ENCODE measurements around the gene METTL17. TPM values are rescaled to one million over a fixed set of nuclear protein-coding genes. Genes with fewer than 3 reads are reported as not detected.

Gene METTL17
- total RNA-seq, 1 experiment from 2014 or later: 62.4 TPM

DNA sequence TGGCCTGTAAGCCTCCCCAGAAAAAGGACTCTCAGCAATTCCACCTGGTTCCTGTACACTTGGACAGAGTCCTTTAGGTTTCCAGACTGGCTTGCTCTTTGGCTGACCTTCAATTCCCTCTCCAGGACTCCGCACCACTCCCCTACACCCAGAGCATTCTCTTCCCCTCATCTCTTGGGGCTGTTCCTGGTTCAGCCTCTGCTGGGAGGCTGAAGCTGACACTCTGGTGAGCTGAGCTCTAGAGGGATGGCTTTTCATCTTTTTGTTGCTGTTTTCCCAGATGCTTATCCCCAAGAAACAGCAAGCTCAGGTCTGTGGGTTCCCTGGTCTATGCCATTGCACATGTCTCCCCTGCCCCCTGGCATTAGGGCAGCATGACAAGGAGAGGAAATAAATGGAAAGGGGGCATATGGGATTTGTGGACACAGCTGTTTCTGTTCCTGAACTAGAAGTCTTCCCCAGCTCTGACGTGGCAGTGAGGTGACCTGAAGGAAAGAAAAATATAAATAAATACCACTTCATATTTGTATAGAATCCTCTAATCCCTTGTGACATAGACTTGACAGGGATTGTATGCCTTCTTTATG is 53.7 kb downstream of the METTL17 start:
- ChIA-PET CTCF (interaction anchor here (0.7 to 7.2 kb wide), 10 partner anchors 23 to 304 kb away, joined by 3 to 391 read pairs (median 6); partner anchors contain the start of gene SLC39A2), POLR2A (interaction anchor here (0.8 to 2.7 kb wide), 2 partner anchors 61 to 362 kb away, joined by 3 to 15 read pairs; no protein-coding TSS in a partner anchor)
- intact Hi-C loops (cut with micrococcal nuclease): no loop called here
- TF ChIP-seq, protein P1, sequence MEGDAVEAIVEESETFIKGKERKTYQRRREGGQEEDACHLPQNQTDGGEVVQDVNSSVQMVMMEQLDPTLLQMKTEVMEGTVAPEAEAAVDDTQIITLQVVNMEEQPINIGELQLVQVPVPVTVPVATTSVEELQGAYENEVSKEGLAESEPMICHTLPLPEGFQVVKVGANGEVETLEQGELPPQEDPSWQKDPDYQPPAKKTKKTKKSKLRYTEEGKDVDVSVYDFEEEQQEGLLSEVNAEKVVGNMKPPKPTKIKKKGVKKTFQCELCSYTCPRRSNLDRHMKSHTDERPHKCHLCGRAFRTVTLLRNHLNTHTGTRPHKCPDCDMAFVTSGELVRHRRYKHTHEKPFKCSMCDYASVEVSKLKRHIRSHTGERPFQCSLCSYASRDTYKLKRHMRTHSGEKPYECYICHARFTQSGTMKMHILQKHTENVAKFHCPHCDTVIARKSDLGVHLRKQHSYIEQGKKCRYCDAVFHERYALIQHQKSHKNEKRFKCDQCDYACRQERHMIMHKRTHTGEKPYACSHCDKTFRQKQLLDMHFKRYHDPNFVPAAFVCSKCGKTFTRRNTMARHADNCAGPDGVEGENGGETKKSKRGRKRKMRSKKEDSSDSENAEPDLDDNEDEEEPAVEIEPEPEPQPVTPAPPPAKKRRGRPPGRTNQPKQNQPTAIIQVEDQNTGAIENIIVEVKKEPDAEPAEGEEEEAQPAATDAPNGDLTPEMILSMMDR (IDR thresholded peaks at IDR 0.05; ENCODE audit: unreplicated experiment): no peak
- Mint-ChIP-seq H3K27ac (ENCODE audit: low read depth, unreplicated experiment) (no peak overlapping the region), H3K9me3 (ENCODE audit: unreplicated experiment) (no peaks in the 10 kb centered on the region), H3K4me1 (ENCODE audit: insufficient read depth, unreplicated experiment) (peaks cover 37% of the 10 kb centered on the region), H3K27me3 (ENCODE audit: insufficient read depth, unreplicated experiment) (no peaks in the 10 kb centered on the region), H3K4me3 (ENCODE audit: unreplicated experiment) (no peak overlapping the region), H3K36me3 (ENCODE audit: insufficient read depth, unreplicated experiment) (peaks cover 6% of the 10 kb centered on the region)
- no TSS peak for BruUV-seq (replicated peaks)
- no peak for DNase-seq (ENCODE audit: unreplicated experiment)

DNA sequence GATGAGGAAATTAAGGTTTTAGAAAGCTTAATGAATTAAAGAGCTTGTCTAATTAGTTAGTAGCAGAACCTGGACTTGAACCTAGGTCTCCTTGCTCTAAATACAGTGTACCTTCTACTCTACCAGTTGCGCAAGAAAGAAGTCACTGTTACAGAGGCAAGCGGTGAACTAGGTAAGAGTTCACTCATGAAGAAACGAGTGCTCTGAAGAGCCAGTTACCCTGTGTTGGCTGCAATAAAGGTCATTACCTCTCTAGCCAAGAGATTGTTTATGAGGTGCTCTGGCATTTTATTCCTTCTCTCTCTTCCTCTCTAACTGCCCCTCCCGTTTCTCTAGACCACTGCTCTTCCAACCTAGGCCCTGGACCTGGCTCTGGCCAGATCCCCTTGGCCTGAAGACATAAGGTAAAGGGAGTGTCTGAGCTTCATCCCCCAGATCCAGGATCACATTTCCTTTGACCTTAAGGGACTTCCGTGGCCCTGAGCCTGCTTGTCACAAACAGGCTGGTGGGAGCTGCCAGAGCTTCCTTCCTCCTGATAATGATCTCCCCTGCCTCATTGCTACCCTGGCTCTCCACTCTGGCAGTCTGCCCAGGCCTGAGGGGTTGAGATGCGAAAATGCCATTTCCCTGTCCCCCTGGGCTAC is 54.3 kb downstream of the METTL17 start:
- intact Hi-C loops (cut with micrococcal nuclease): no loop called here
- no peak for DNase-seq (ENCODE audit: unreplicated experiment)
- TF ChIP-seq, protein P1 (IDR thresholded peaks at IDR 0.05; ENCODE audit: unreplicated experiment): no peak
- peaks cover 6% of the 10 kb centered on the region for H3K36me3 Mint-ChIP-seq (ENCODE audit: insufficient read depth, unreplicated experiment)
- no TSS peak for BruUV-seq (replicated peaks)
- H3K4me3 Mint-ChIP-seq (ENCODE audit: unreplicated experiment): no peak overlapping the region
- ChIA-PET POLR2A (no interaction called here), CTCF (interaction anchor here (0.6 to 7.2 kb wide), 9 partner anchors 23 to 348 kb away, joined by 3 to 391 read pairs (median 6); no protein-coding TSS in a partner anchor)
- no peaks in the 10 kb centered on the region for H3K27me3 Mint-ChIP-seq (ENCODE audit: insufficient read depth, unreplicated experiment)
- no peaks in the 10 kb centered on the region for H3K9me3 Mint-ChIP-seq (ENCODE audit: unreplicated experiment)
- H3K27ac Mint-ChIP-seq (ENCODE audit: low read depth, unreplicated experiment): no peak overlapping the region
- peaks cover 37% of the 10 kb centered on the region for H3K4me1 Mint-ChIP-seq (ENCODE audit: insufficient read depth, unreplicated experiment)

Small RNAs within 50 kb of the gene (microRNA-seq; reads per million reads assigned to microRNA genes)
- gene MIR6717: not detected

Other genes with a start within 250 kb of the METTL17 start
- not detected in 2 replicates for gene EDDM3A, start 244.1 kb upstream of the METTL17 start, total RNA-seq (2022)
- not detected in 2 replicates for gene EDDM3B, start 221.6 kb upstream of the METTL17 start, total RNA-seq (2022)
- not detected in 2 replicates for gene RNASE6, start 208.7 kb upstream of the METTL17 start, total RNA-seq (2022)
- not detected in 2 replicates for gene RNASE1, start 187.1 kb upstream of the METTL17 start, total RNA-seq (2022)
- gene RNASE3, start 98.6 kb upstream of the METTL17 start, total RNA-seq (2022): not detected in 2 replicates
- gene RNASE2, start 34.5 kb upstream of the METTL17 start, total RNA-seq (2022): not detected in 2 replicates
- not detected in 2 replicates for gene SLC39A2, start 9.3 kb downstream of the METTL17 start, total RNA-seq (2022)
- gene NDRG2, start 35.1 kb downstream of the METTL17 start, total RNA-seq (2022): 0.81 and 0.82 TPM in 2 replicates
- not detected in 2 replicates for gene TPPP2, start 40.2 kb downstream of the METTL17 start, total RNA-seq (2022)
- not detected in 2 replicates for gene RNASE13, start 44.8 kb downstream of the METTL17 start, total RNA-seq (2022)
- gene RNASE7, start 52.4 kb downstream of the METTL17 start, total RNA-seq (2022): 10.9 and 11.8 TPM in 2 replicates
- gene RNASE8, start 67.8 kb downstream of the METTL17 start, total RNA-seq (2022): not detected in 2 replicates
- gene ARHGEF40, start 80.3 kb downstream of the METTL17 start, total RNA-seq (2022): 3.6 and 6.7 TPM in 2 replicates
- gene ZNF219, start 108.7 kb downstream of the METTL17 start, total RNA-seq (2022): 18.4 and 33.8 TPM in 2 replicates
- 0.59 and 1.6 TPM in 2 replicates for gene TMEM253, start 111.1 kb downstream of the METTL17 start, total RNA-seq (2022)
- not detected in 2 replicates for gene OR5AU1, start 166.1 kb downstream of the METTL17 start, total RNA-seq (2022)

All from MCF 10A (cell line).